ENCODE results near the gene KLHL20. TPM values are rescaled to one million over a fixed set of nuclear protein-coding genes. Genes with fewer than 3 reads are reported as not detected.
A peak's percentile ranks its signal among the peaks of the same experiment; 100 is the strongest.

Gene KLHL20
- total and polyA plus RNA-seq, 2 of the 13 experiments (the other 11 are each of a cell fraction or from before 2014, with no cell fraction given), result 7.4 to 14.3 TPM

- TF ChIP-seq ZBTB40 (IDR thresholded peaks at IDR 0.05), result peak; percentile 97
- peak; percentile 78 for TF ChIP-seq ZBTB40 (CRISPR knock-in tag; IDR thresholded peaks at IDR 0.05)
- TF ChIP-seq SOX6 (IDR thresholded peaks at IDR 0.05), result no peak
- TF ChIP-seq SOX6 (CRISPR knock-in tag; IDR thresholded peaks at IDR 0.05), result peak; percentile 62
- peak; percentile 25; the same call in 1 of the 2 replicates for TF ChIP-seq ZSCAN29 (CRISPR knock-in tag; conservative IDR thresholded peaks at IDR 0.05)
- TF ChIP-seq MAX (IDR thresholded peaks at IDR 0.05), result peak; percentile 85
- TF ChIP-seq ZFP1 (CRISPR knock-in tag; IDR thresholded peaks at IDR 0.05), result peak; percentile 94
- peak; percentile 86; the same call in 1 of the 2 replicates for TF ChIP-seq SRF (IDR thresholded peaks at IDR 0.05; ENCODE audit: low read depth, low read length)
- TF ChIP-seq AGO1 (IDR thresholded peaks at IDR 0.05; ENCODE audit: low read depth, low read length, poor library complexity, severe bottlenecking), result peak; percentile 71
- TF ChIP-seq, protein P1, sequence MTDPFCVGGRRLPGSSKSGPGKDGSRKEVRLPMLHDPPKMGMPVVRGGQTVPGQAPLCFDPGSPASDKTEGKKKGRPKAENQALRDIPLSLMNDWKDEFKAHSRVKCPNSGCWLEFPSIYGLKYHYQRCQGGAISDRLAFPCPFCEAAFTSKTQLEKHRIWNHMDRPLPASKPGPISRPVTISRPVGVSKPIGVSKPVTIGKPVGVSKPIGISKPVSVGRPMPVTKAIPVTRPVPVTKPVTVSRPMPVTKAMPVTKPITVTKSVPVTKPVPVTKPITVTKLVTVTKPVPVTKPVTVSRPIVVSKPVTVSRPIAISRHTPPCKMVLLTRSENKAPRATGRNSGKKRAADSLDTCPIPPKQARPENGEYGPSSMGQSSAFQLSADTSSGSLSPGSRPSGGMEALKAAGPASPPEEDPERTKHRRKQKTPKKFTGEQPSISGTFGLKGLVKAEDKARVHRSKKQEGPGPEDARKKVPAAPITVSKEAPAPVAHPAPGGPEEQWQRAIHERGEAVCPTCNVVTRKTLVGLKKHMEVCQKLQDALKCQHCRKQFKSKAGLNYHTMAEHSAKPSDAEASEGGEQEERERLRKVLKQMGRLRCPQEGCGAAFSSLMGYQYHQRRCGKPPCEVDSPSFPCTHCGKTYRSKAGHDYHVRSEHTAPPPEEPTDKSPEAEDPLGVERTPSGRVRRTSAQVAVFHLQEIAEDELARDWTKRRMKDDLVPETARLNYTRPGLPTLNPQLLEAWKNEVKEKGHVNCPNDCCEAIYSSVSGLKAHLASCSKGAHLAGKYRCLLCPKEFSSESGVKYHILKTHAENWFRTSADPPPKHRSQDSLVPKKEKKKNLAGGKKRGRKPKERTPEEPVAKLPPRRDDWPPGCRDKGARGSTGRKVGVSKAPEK (CRISPR knock-in tag; IDR thresholded peaks at IDR 0.05; ENCODE audit: borderline replicate concordance), result peak; percentile 27; the same call in 1 of the 2 replicates
- no peak for TF ChIP-seq SNRNP70 (IDR thresholded peaks at IDR 0.05; ENCODE audit: low read depth, low read length)
- peak; percentile 80; the same call in 1 of the 2 replicates for TF ChIP-seq ZNF329 (CRISPR knock-in tag; IDR thresholded peaks at IDR 0.05; ENCODE audit: low read depth)
- TF ChIP-seq MEIS2 (CRISPR knock-in tag; IDR thresholded peaks at IDR 0.05), result peak; percentile 16; the same call in 1 of the 2 replicates
- TF ChIP-seq SOX13 (IDR thresholded peaks at IDR 0.05), result no peak
- TF ChIP-seq SOX13 (CRISPR knock-in tag; conservative IDR thresholded peaks at IDR 0.05 in 1 of 2, IDR thresholded peaks at IDR 0.05 in 1 of 2), result peak in 1 of 2 experiments; percentile 32; a peak in 2 of 4 replicates
- TF ChIP-seq MEF2D (CRISPR knock-in tag; IDR thresholded peaks at IDR 0.05), result peak; percentile 77
- peak; percentile 47; the same call in 1 of the 2 replicates for TF ChIP-seq ZBTB7B (CRISPR knock-in tag; IDR thresholded peaks at IDR 0.05)
- TF ChIP-seq TARDBP (CRISPR knock-in tag; IDR thresholded peaks at IDR 0.05), result peak; percentile 65
These were observed at the start of gene KLHL20 (continued) for GRCh38 chr1:173714759-173715537.

Measured in HepG2 (cell line).